Naive B cell (primary cell): Measurements from ENCODE around the gene ZFHX3. TPM values are rescaled to one million over a fixed set of nuclear protein-coding genes. Genes with fewer than 3 reads are reported as not detected.
A peak's percentile ranks its signal among the peaks of the same experiment; 100 is the strongest.

ENCODE experiments used
- ATAC-seq, 2 donors: fragments of 150-1000 bp; cut with Tn5 transposase; 2 replicates each; pipeline ENCODE4 v1.10.0; 2021; ENCODE audit warnings: low read depth in 2 of 2, mild to moderate bottlenecking in 2 of 2, moderate library complexity in 2 of 2
- DNase-seq: peaks from one replicate; pipeline ENCODE4 v3.0.0; 2022
- H3K27ac Mint-ChIP-seq, 6 donors: one replicate each; pipeline ENCODE4 v1.8.0; 2020 to 2022; ENCODE audit warnings: mild to moderate bottlenecking in 6 of 6, mixed read lengths in 6 of 6, moderate library complexity in 5 of 6, inconsistent platforms in 2 of 6
- H3K27me3 Mint-ChIP-seq, 3 donors: one replicate each; pipeline ENCODE4 v1.8.0; 2021 to 2022; ENCODE audit warnings: mixed read lengths in 3 of 3, mild to moderate bottlenecking in 1 of 3
- H3K36me3 Mint-ChIP-seq, 2 donors: one replicate each; pipeline ENCODE4 v1.8.0; 2020 to 2022; ENCODE audit warnings: mixed read lengths in 2 of 2, inconsistent platforms in 1 of 2, mild to moderate bottlenecking in 1 of 2
- H3K4me1 Mint-ChIP-seq, 3 donors: one replicate each; pipeline ENCODE4 v1.8.0; 2020 to 2022; ENCODE audit warnings: mixed read lengths in 3 of 3, inconsistent platforms in 1 of 3, mild to moderate bottlenecking in 1 of 3, moderate library complexity in 1 of 3
- H3K4me3 Mint-ChIP-seq, 8 donors: one replicate each; pipeline ENCODE4 v1.8.0; 2020 to 2022; ENCODE audit warnings: mild to moderate bottlenecking in 8 of 8, mixed read lengths in 8 of 8, moderate library complexity in 8 of 8, inconsistent platforms in 2 of 8
- H3K9me3 Mint-ChIP-seq, 7 donors: one replicate each; pipeline ENCODE4 v1.8.0; 2020 to 2022; ENCODE audit warnings: mixed read lengths in 7 of 7, mild to moderate bottlenecking in 5 of 7, inconsistent platforms in 2 of 7, moderate library complexity in 1 of 7
- polyA plus RNA-seq, 6 donors: library from polyadenylated mRNA; unstranded; fragments of 300-500 nt; fragmentation: Illumina TruSeq; gene quantifications; one replicate each; pipeline ENCODE4 v1.2.3, GENCODE V29; 2021; ENCODE audit warnings: low read depth in 6 of 6

Gene ZFHX3
- polyA plus RNA-seq, 6 donors from 2014 or later: 0.08 to 0.61 (median 0.24) TPM; not detected in 1

DNA sequence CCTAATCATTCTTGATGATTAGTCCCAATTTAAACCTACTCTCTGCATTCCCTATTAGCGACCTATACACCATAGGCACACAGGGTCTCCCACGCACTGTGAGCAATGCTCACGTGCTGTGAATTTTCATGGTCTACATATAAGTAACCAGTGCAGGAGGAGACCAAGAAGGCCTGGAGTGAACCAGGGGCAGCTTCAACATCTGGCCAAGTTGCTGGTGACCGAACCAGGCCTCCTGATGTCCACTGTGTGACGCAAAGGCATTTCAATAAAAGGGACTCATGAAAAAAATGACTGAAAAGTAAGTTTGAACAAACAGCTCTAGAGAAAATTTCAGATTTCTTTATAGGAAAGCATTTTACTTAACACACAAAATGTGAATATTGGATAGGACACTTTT is 107.0 kb downstream of the ZFHX3 start:
- no peaks in the 10 kb centered on the region for H3K27me3 Mint-ChIP-seq
- no peak for ATAC-seq
- no peak overlapping the region for H3K4me3 Mint-ChIP-seq
- peaks cover 0 to 3% (median 0%) of the 10 kb centered on the region in 7 donors for H3K9me3 Mint-ChIP-seq
- peaks cover 7 to 8% of the 10 kb centered on the region in 2 donors for H3K36me3 Mint-ChIP-seq
- H3K4me1 Mint-ChIP-seq: peaks cover 0 to 7% (median 0%) of the 10 kb centered on the region in 3 donors
- H3K27ac Mint-ChIP-seq: no peak overlapping the region
- DNase-seq: no peak

DNA sequence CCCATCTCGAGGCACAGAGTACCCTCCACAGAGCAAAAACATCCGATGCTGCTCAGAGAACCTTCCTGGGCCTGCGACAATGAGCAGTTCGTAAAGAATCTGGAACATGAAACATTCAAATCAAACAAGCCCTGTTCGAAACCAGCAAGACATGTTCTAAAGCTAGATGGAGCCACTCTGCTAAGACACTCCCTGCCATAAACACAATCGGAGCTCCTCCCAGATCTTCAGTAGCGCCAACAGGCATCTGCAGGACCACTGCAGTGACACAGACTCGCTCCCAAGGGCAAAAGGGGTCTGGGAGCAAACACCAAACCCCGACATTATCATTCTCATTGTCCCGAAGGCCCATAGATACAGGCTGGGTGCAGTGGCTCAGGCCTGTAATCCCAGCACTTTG is 108.7 kb downstream of the ZFHX3 start:
- no peak for ATAC-seq
- peaks cover 0 to 3% (median 0%) of the 10 kb centered on the region in 7 donors for H3K9me3 Mint-ChIP-seq
- H3K36me3 Mint-ChIP-seq: peaks cover 7 to 8% of the 10 kb centered on the region in 2 donors
- H3K4me3 Mint-ChIP-seq: no peak overlapping the region
- H3K27me3 Mint-ChIP-seq: no peaks in the 10 kb centered on the region
- H3K27ac Mint-ChIP-seq: no peak overlapping the region
- peaks cover 0 to 7% (median 2%) of the 10 kb centered on the region in 3 donors for H3K4me1 Mint-ChIP-seq
- no peak for DNase-seq

DNA sequence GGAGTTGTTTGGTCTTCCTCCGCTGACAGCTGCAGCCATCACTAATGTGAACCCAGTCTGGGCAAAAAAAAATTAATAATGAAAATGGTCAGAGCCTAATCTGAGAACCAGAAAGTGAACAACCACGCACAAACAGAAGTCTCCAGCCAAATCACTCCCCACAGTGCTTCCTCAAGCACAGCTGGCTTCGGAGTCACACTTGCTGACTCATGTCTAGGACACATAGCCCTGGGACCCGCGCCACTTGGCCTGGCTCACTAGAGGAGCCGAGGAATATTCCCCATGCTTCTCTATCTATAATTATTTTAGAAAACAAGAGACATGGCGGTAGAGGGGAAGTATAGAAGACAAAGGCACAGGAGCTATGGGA is 109.1 kb downstream of the ZFHX3 start:
- Mint-ChIP-seq H3K4me1 (peaks cover 0 to 7% (median 2%) of the 10 kb centered on the region in 3 donors), H3K4me3 (no peak overlapping the region), H3K9me3 (peaks cover 0 to 3% (median 0%) of the 10 kb centered on the region in 7 donors), H3K27me3 (no peaks in the 10 kb centered on the region), H3K36me3 (peaks cover 7 to 8% of the 10 kb centered on the region in 2 donors), H3K27ac (no peak overlapping the region)
- DNase-seq (no peak), ATAC-seq (no peak)

DNA sequence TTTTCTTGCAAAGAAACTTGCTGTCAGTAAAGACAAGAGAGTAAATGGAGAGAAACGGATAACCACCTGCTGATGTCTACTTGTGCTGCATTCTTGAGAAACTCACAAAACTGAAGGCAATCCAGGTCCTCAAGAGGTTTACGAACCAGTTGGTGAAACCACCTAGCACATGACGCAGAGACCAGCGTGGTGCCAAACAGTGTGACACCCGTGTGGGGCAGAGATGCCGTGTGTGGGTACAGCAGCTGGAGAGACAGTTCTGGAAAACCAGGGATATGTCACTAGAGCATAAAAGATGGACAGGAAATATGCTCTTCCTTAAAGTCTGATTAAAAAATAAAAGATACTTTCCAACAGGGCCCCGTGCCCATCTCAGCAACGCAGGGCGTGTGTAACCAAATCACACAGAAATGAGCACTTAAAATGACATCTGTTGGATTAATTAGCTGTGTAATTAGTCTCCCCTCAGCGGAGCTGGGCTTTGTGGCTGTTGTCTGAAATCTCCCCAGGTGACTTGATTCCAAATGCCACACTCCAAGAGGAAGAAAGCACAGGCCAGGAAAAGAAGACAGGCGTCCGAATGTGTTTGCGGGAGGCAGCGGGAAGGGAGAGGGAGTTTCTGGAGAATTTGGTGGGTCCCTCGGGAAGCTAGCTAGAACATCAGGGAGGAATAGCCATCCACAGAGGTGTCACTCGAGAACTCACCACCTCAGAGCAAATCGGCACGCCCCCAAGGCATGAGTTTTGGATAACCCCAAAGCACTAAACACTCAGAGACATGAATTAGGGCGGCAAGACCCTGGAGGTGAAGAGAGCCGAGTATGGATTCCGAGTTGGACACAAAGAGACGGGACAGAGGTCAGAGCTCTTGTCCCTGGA is 109.8 kb downstream of the ZFHX3 start:
- H3K9me3 Mint-ChIP-seq: peaks cover 0 to 3% (median 0%) of the 10 kb centered on the region in 7 donors
- H3K4me3 Mint-ChIP-seq: no peak overlapping the region
- H3K36me3 Mint-ChIP-seq: peaks cover 7 to 8% of the 10 kb centered on the region in 2 donors
- peaks cover 0 to 7% (median 2%) of the 10 kb centered on the region in 3 donors for H3K4me1 Mint-ChIP-seq
- H3K27me3 Mint-ChIP-seq: no peaks in the 10 kb centered on the region
- no peak for ATAC-seq
- H3K27ac Mint-ChIP-seq: no peak overlapping the region
- no peak for DNase-seq

DNA sequence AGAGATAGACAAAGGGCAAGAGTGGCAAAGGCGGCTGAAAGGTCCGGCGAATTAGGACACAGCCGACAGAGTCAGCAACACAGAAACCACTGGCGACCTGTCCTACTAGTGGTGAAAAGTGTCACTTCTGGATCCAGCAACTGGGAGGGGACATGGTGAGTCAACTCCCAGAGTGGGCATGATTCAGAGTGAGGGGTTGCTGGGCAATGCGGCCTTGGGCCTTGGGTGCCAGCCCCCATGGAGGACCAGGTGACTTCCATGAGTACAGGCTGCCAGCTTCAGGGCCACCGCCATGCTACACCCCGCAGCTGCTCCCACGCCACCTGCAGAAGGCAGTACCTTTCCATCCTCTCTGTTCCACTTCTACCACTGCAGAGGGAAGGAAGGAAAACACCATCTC is 110.6 kb downstream of the ZFHX3 start:
- H3K4me3 Mint-ChIP-seq: no peak overlapping the region
- no peak overlapping the region for H3K27ac Mint-ChIP-seq
- H3K4me1 Mint-ChIP-seq: peaks cover 0 to 7% (median 5%) of the 10 kb centered on the region in 3 donors
- peaks cover 5 to 8% of the 10 kb centered on the region in 2 donors for H3K36me3 Mint-ChIP-seq
- DNase-seq: no peak
- ATAC-seq: no peak
- H3K9me3 Mint-ChIP-seq: peaks cover 0 to 3% (median 0%) of the 10 kb centered on the region in 7 donors
- H3K27me3 Mint-ChIP-seq: no peaks in the 10 kb centered on the region

DNA sequence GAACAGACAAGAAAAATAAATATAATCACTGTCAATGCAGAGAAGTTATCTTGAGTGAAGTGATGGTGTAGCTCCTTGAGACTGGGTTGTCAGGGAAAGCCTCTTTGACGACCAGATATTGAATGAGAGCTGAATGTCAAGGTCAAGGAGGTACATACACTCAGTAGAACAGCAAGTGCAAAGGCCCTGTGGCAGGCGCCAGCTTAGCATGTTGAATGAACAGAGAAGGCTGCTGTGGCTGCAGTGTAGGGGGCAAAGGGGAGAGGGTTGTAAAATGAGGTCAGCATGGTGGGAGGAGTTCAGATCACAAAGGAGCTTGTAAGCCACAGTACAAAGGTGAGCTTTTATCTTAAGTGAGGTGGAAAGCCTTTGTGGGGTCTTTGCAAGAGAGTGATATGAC is 111.5 kb downstream of the ZFHX3 start:
- DNase-seq (no peak), ATAC-seq (no peak)
- peaks cover 0 to 3% (median 0%) of the 10 kb centered on the region in 7 donors for H3K9me3 Mint-ChIP-seq
- H3K4me1 Mint-ChIP-seq: peaks cover 7 to 11% (median 8%) of the 10 kb centered on the region in 3 donors
- H3K27ac Mint-ChIP-seq: no peak overlapping the region
- no peaks in the 10 kb centered on the region for H3K27me3 Mint-ChIP-seq
- H3K36me3 Mint-ChIP-seq: peaks cover 0 to 8% of the 10 kb centered on the region in 2 donors
- no peak overlapping the region for H3K4me3 Mint-ChIP-seq

DNA sequence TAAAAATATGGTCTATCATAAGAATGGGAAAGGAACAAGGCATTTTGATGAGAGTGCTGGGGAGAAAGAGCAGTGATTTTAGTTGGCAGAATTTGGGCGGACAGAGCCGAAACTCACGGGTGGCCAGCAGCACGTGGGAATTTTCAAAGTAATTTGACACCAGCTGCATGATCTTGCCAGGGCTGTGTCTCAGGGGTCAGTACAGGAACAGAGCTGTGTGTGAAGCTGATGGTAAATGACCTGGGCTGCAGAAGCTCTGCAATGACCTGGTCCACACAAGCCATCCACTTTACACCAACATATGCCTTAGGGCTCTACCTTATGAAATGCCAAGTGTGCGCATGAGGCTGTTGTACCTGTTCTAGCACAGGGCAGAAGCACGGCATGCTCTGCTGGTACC is 112.0 kb downstream of the ZFHX3 start:
- ATAC-seq: no peak

DNA sequence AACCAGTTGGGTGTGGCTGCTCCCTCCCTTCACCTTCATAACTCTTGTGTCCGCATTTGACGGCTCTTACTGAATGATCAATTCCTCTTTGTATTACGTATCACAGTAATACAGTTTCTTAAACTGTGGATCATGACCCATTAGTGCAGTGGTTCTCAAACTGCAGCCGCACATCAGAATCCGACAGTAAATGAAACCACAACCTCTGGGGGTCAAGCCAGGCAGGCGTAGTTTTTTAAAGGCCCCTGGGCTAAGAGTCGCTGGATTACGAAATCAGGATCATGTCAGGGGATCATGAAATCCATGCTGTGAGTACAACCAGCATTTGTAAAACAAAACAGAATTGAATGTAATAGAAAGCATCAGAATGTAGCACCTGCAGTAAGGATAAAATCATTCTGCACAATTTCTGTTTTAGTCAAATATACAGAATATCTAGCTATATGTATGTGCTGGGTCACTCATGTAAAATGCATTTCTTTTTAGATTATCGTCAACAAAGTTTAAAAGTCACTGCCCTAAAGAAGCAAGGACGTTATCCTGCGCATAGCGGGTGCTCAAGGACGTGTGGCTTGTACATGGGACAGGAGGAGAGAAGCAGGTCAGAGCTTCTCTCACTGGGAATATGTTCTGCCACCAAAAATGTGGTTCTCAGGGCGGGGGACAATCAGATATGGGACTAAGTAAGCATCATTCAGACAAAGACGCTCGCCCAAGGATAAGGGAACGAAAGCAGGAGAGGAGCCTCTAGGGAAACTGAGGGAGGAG is 113.1 kb downstream of the ZFHX3 start:
- Mint-ChIP-seq H3K4me3 (no peak overlapping the region), H3K4me1 (peaks cover 7 to 11% (median 8%) of the 10 kb centered on the region in 3 donors), H3K9me3 (peaks cover 0 to 3% (median 0%) of the 10 kb centered on the region in 7 donors), H3K36me3 (peaks cover 0 to 8% of the 10 kb centered on the region in 2 donors), H3K27ac (peak overlapping the region in 2 of 6 donors; percentile 36 to 71), H3K27me3 (no peaks in the 10 kb centered on the region)
- no peak for ATAC-seq
- DNase-seq: no peak

More for the DNA sequence above, 112.0 kb downstream of the ZFHX3 start:
- peaks cover 0 to 3% (median 0%) of the 10 kb centered on the region in 7 donors for H3K9me3 Mint-ChIP-seq
- no peak overlapping the region for H3K4me3 Mint-ChIP-seq
- peaks cover 0 to 8% of the 10 kb centered on the region in 2 donors for H3K36me3 Mint-ChIP-seq
- no peak for DNase-seq
- no peak overlapping the region for H3K27ac Mint-ChIP-seq
- no peaks in the 10 kb centered on the region for H3K27me3 Mint-ChIP-seq
- peaks cover 7 to 11% (median 11%) of the 10 kb centered on the region in 3 donors for H3K4me1 Mint-ChIP-seq

DNA sequence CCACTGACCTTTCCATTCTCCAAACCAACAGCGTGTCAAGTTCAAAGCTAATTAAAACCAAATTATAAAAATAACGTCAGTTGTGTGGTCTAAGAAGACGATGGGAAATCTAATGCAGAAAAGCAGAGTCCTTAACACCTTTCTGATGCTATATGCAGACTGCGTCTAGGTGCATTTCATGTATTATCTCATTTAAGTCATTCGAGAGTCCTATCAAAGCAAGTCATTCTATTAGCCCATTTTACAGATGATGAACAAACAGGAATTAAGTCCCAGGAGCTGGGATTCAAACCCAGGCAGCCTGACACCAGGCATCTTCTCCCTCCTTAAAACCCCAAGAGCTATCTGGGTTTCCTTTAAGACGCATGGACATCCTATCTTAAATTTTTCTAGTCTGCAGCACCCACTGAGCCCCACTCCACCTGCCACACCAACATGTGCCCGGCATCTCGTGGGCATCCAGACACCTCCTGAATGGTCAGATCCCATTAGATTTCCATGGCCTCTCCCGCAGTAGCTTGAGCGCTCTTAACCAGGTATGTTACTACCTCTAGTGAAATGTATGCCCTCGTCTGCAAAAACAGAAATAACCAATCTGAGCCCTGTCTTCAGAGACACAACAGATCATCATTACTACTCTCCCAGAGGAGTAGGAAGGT is 115.1 kb downstream of the ZFHX3 start:
- Mint-ChIP-seq H3K4me3 (peak overlapping the region in 1 of 8 donors; percentile 52), H3K27ac (peak overlapping the region in 3 of 6 donors; percentile 32 to 57 (median 55)), H3K4me1 (peaks cover 7 to 11% (median 8%) of the 10 kb centered on the region in 3 donors), H3K36me3 (peaks cover 0 to 8% of the 10 kb centered on the region in 2 donors), H3K27me3 (no peaks in the 10 kb centered on the region), H3K9me3 (peaks cover 0 to 3% (median 0%) of the 10 kb centered on the region in 7 donors)
- ATAC-seq: no peak
- no peak for DNase-seq

DNA sequence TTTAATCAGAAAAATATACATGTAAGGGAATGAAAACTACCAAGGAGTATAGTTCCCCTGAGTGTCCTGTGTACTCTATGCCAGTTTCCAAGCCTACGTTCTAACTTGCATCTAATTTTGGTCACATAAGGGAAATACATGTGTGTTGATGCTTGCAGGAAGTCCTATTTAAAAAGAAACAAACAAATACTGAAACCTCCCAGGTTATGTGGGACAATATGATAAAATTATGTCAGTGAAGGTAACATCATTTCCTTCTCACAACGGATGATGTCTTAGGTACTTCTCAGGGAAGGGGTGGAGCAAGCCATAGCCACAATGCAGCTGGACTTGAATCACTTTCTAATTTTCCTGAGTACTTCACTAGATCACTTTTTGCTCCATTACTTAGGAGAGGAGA is 115.9 kb downstream of the ZFHX3 start:
- DNase-seq (no peak), ATAC-seq (peak; percentile 25 to 62)
- no peaks in the 10 kb centered on the region for H3K27me3 Mint-ChIP-seq
- H3K27ac Mint-ChIP-seq: peak overlapping the region in 4 of 6 donors; percentile 17 to 57 (median 50)
- H3K4me1 Mint-ChIP-seq: peaks cover 7 to 11% (median 8%) of the 10 kb centered on the region in 3 donors
- peaks cover 0 to 8% of the 10 kb centered on the region in 2 donors for H3K36me3 Mint-ChIP-seq
- no peak overlapping the region for H3K4me3 Mint-ChIP-seq
- peaks cover 0 to 3% (median 0%) of the 10 kb centered on the region in 7 donors for H3K9me3 Mint-ChIP-seq

DNA sequence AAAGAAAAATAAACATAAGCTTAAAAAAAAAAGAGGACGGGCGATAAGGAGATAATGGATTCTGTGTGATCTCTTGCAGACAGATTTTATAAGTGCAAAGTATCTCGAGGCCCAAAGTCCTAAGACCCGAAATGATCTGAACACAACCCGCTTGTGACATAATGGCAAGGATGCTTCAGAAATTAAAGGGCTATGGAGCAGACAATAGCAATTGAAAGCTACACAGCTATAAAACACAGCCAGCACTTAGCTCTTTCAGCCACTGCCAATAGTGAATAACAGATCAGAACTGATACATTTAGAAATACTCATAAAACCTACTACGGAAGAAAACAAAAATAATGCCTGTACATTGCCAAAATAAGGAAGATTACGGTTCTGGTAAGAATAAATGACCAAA is 117.5 kb downstream of the ZFHX3 start:
- DNase-seq (no peak), ATAC-seq (no peak)
- H3K9me3 Mint-ChIP-seq: no peaks in the 10 kb centered on the region
- H3K4me1 Mint-ChIP-seq: peaks cover 4 to 11% (median 7%) of the 10 kb centered on the region in 3 donors
- H3K27ac Mint-ChIP-seq: peak overlapping the region in 1 of 6 donors; percentile 85
- no peaks in the 10 kb centered on the region for H3K36me3 Mint-ChIP-seq
- H3K4me3 Mint-ChIP-seq: no peak overlapping the region
- no peaks in the 10 kb centered on the region for H3K27me3 Mint-ChIP-seq

DNA sequence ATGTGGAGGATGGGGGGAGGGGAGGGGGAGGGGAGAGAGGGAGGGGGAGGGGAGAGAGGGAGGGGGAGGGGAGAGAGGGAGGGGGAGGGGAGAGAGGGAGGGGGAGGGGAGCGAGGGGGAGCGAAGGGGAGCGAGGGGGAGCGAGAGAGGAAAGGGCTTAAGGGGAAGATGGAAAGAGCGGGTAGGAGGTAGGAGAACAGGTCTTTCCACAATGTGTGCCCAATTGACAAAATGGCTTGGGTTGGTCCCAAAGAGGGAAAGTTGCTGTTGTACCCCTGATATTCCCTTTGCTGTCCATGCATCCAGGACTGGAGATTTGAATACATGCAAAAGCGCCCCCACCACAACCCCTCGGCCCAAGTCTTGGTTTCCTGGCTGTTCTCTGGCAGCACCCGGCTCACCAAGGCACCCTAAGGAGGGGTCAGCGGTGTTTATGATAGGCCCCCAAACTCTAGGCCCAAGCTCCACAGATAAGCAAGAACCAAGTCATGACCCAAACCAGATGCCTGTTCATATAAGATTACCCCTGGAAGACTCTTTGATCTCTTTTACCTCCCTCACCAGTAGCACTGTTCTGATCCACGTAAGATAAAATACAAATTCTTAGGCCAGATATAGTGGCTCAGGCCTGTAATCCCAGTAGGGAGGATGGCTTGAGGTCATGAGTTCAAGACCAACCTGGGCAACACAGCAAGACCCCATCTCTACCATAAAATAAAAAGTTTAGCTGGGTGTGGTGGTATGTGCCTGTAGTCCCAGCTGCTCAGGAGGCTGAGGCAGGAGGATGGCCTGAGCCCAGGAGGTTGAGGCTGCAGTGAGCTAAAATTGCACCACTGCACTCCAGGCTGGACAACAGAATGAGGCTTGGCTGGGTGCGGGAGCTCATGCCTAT is 119.6 kb downstream of the ZFHX3 start:
- H3K4me3 Mint-ChIP-seq: no peak overlapping the region
- H3K27me3 Mint-ChIP-seq: no peaks in the 10 kb centered on the region
- H3K4me1 Mint-ChIP-seq: peaks cover 4 to 8% (median 7%) of the 10 kb centered on the region in 3 donors
- H3K9me3 Mint-ChIP-seq: no peaks in the 10 kb centered on the region
- no peak overlapping the region for H3K27ac Mint-ChIP-seq
- DNase-seq (no peak), ATAC-seq (no peak)
- no peaks in the 10 kb centered on the region for H3K36me3 Mint-ChIP-seq
